Spleen (tissue), 11 donors: ENCODE data around the gene LRP1. TPM values are rescaled to one million over a fixed set of nuclear protein-coding genes. Genes with fewer than 3 reads are reported as not detected.

Experiments
- DNase-seq: peaks from one replicate; pipeline ENCODE4 v3.0.0-alpha.2; 2020
- H3K27ac ChIP-seq, 8 donors: fragments of 200-600 bp; sonication (generic) in 7 of 8; 1 replicate in 4 of 8; 2 replicates in 4 of 8; pipeline versions ENCODE4 v1.5.0 to v1.8.0; 2016 to 2021; ENCODE audit warnings: inconsistent platforms in 4 of 8, mild to moderate bottlenecking in 4 of 8, moderate library complexity in 1 of 8
- H3K27me3 ChIP-seq, 7 donors: fragments of 200-600 bp; sonication (generic) in 6 of 7; replicated peaks in 1 of 7; 1 replicate in 4 of 7; 2 replicates in 3 of 7; pipeline versions ENCODE4 v1.5.0 to v1.8.0; 2016 to 2021; ENCODE audit warnings: inconsistent platforms in 3 of 7, mild to moderate bottlenecking in 1 of 7
- H3K36me3 ChIP-seq, 6 donors: fragments of 200-600 bp; sonication (generic) in 5 of 6; 1 replicate in 4 of 6; 2 replicates in 2 of 6; pipeline versions ENCODE4 v1.5.0 to v1.8.0; 2016 to 2021; ENCODE audit warnings: inconsistent platforms in 2 of 6
- H3K4me1 ChIP-seq, 6 donors: fragments of 200-600 bp; sonication (generic) in 5 of 6; 1 replicate in 3 of 6; 2 replicates in 3 of 6; pipeline versions ENCODE4 v1.5.0 to v1.8.0; 2016 to 2021; ENCODE audit warnings: inconsistent platforms in 3 of 6
- H3K4me3 ChIP-seq, 8 donors: fragments of 200-600 bp; sonication (generic) in 7 of 8; 1 replicate in 4 of 8; 2 replicates in 4 of 8; pipeline versions ENCODE4 v1.5.0 to v1.8.0; 2016 to 2021; ENCODE audit warnings: inconsistent platforms in 4 of 8, mild to moderate bottlenecking in 4 of 8, moderate library complexity in 2 of 8
- H3K9me3 ChIP-seq, 8 donors: fragments of 200-600 bp; sonication (generic) in 7 of 8; 1 replicate in 4 of 8; 2 replicates in 4 of 8; pipeline versions ENCODE4 v1.5.0 to v1.8.0; 2016 to 2021; ENCODE audit warnings: inconsistent platforms in 4 of 8
- CTCF ChIP-seq, 11 experiments: fragments of 200-600 bp in 7 of 11; fragments of 450-650 bp in 4 of 11; sonication (generic) in 4 of 11; IDR thresholded peaks in 8 of 11; conservative IDR thresholded peaks in 3 of 11; 1 replicate in 7 of 11; 2 replicates in 4 of 11; pipeline versions ENCODE4 v1.4.0 to v1.8.0; 2016 to 2021; ENCODE audit warnings: antibody characterized with exemption in 11 of 11, inconsistent platforms in 4 of 11, mild to moderate bottlenecking in 1 of 11
- POLR2A ChIP-seq, 3 donors: fragments of 450-650 bp; IDR thresholded peaks; one replicate each; pipeline ENCODE4 v1.5.1; 2017; ENCODE audit warnings: antibody characterized with exemption in 3 of 3, mild to moderate bottlenecking in 1 of 3
- POLR2AphosphoS5 ChIP-seq, 3 donors: sonication (generic); formaldehyde crosslinking; IDR thresholded peaks; one replicate each; pipeline ENCODE4 v1.5.1; 2017; ENCODE audit warnings: antibody characterized with exemption in 3 of 3
- WGBS, 5 donors: extraction: QIAGEN DNeasy Blood & Tissue Kit in 3 of 5; methylation state at CpG; one replicate each; pipeline versions ENCODE4 v1.1.5 to v1.1.7; 2013 to 2018; 5-methylcytosine and 5-hydroxymethylcytosine counted together
- intact Hi-C: fragments of 100-400 bp; cut with DNase I; formaldehyde crosslinking; loops from one replicate; pipeline ENCODE4 v1.15.0; 2023; ENCODE audit warnings: low total_unique reads
- polyA plus RNA-seq, 3 donors: library from polyadenylated mRNA; stranded (reverse); fragments of 200-250 nt; gene quantifications; one replicate each; pipeline ENCODE4 v1.2.1, GENCODE V29; 2013
- total RNA-seq, 7 donors: library from RNA; depleted of rRNA in 3 of 7; stranded (reverse); fragments of >200 nt in 3 of 7; fragmentation: NEBNext Ultra II Directional in 4 of 7; extraction: Animal tissue kit (Norgen Biotek cat#: 25700) in 4 of 7; gene quantifications; one replicate each; pipeline versions ENCODE4 v1.1.0 to v1.2.1, GENCODE V29; 2016 to 2021
- donor health status: healthy with polysubstance abuse.
- donor health status: DM: no; HTN: no; CAD: no; lungs with moderate emphysema.
- donor health status: DM: no; HTN: no; CAD: no.
- donor health status: Bipolar disorder and iron deficiency.
- donor health status: healthy.
- donor health status: DM: no; HTN: no; CAD: no.
- donor health status: DM: yes; HTN: yes; CAD: no.

Gene LRP1
- total and polyA plus RNA-seq, 10 donors: 8.9 to 216 (median 159) TPM

DNA sequence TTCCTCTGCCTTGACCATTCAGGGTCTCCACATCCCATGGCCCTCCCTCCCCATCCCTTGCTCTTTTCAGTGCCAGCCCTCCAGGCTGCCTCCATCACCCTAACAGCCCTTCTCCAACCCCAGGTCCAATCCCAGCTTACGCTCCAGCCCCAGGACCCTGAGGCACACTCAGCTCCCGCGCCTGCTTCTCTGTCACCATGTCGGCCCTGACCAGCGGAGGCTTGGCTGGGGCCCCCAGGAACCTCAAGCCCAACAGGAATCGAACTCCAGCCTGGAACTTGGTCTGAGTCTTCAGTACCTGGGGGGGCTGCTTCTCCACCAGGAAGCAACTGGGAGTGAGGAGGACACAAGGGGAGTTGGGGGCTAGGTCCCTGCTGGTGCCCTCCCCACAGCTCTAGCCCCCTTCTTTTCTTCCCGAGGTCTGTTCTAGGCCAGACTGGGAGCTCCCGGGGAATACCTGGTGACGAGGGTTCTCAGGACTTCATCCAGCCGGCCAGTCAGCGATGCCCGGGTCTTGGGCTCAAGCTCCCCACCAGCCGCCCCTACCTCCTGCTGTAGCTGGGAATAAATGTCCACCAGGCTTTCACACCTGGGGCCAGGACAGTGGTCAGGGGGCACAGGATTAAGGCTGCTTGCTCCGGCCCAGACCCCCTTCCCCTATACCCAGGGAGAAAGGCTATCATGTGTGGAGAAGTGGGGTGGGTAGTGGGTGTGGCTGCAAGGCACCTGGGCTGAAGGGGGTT is 23.1 kb upstream of the LRP1 start:
- no peak for DNase-seq
- no peak overlapping the region for H3K27ac ChIP-seq
- H3K4me3 ChIP-seq: no peak overlapping the region
- intact Hi-C loops: no loop called here
- TF ChIP-seq POLR2A (IDR thresholded peaks at IDR 0.05): no peak
- peak in 1 of 3 donors; percentile 65 for TF ChIP-seq POLR2AphosphoS5 (IDR thresholded peaks at IDR 0.05)
- no peaks in the 10 kb centered on the region for H3K27me3 ChIP-seq
- peaks cover 0 to 94% (median 68%) of the 10 kb centered on the region in 6 donors for H3K36me3 ChIP-seq
- peaks cover 13 to 94% (median 34%) of the 10 kb centered on the region in 6 donors for H3K4me1 ChIP-seq
- 93 to 97% (median 96%) methylated on average over 12 to 14 of the region's 14 CpGs for WGBS, 5 donors
- no peaks in the 10 kb centered on the region for H3K9me3 ChIP-seq

GRCh38 chr12:57106021-57106708 is 22.1 kb upstream of the LRP1 start:
- Histone ChIP-seq H3K4me1 (peaks cover 13 to 93% (median 34%) of the 10 kb centered on the region in 6 donors), H3K27me3 (no peaks in the 10 kb centered on the region), H3K9me3 (no peaks in the 10 kb centered on the region), H3K36me3 (peaks cover 0 to 84% (median 64%) of the 10 kb centered on the region in 6 donors), H3K27ac (no peak overlapping the region), H3K4me3 (no peak overlapping the region)
- 85 to 92% (median 90%) methylated on average over 9 of the region's 9 CpGs for WGBS, 5 donors
- TF ChIP-seq POLR2AphosphoS5 (IDR thresholded peaks at IDR 0.05) (peak in 2 of 3 donors; percentile 27 to 51), CTCF (IDR thresholded peaks at IDR 0.05 in 8 of 11, conservative IDR thresholded peaks at IDR 0.05 in 3 of 11) (no peak)
- no peak for DNase-seq
- intact Hi-C loops: no loop called here

DNA sequence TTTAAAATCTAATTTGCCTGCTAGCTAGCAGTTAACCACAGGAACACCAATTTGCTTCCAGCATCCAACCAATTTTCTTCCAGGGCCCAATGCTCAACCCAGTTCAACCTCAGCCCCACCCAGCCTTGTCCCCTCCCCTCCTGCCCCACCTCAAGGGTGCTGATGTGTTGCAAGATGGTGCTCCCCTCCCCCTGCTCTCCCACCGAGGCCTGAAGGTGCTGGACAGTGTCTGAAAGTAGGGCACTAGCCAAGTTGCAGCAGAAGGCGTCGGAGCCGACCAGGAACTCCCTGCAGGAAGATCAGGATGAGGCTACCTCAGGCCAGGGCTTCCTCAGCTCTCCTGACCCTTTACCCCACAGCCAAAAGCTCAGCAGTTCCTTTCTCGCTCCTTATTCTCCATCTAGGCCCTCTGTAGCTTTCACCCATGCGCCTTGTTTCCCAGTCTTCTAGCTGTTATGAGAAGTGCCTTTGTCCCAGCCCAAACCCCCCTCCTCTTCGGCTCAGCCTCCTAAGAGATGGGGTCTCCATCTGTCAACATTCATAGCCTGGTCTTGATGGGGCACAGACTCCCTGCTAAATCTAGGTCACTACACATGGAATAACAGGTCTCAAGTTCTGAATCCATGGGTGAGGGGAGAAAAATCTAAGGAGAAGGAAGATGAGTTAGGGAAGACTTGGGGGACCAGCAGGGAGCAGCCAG is 20.7 kb upstream of the LRP1 start:
- H3K27ac ChIP-seq: peak overlapping the region in 2 of 8 donors; percentile 35 to 97
- no peak for DNase-seq
- H3K27me3 ChIP-seq: no peaks in the 10 kb centered on the region
- H3K4me1 ChIP-seq: peaks cover 16 to 92% (median 33%) of the 10 kb centered on the region in 6 donors
- H3K36me3 ChIP-seq: peaks cover 0 to 70% (median 55%) of the 10 kb centered on the region in 6 donors
- TF ChIP-seq CTCF (IDR thresholded peaks at IDR 0.05 in 8 of 11, conservative IDR thresholded peaks at IDR 0.05 in 3 of 11) (no peak), POLR2AphosphoS5 (IDR thresholded peaks at IDR 0.05) (peak in 1 of 3 donors; percentile 19), POLR2A (IDR thresholded peaks at IDR 0.05) (no peak)
- no peak overlapping the region for H3K4me3 ChIP-seq
- WGBS, 5 donors: 73 to 89% (median 84%) methylated on average over 7 of the region's 7 CpGs
- intact Hi-C loops: no loop called here
- no peaks in the 10 kb centered on the region for H3K9me3 ChIP-seq

GRCh38 chr12:57109207-57110103 is 18.8 kb upstream of the LRP1 start:
- TF ChIP-seq CTCF (IDR thresholded peaks at IDR 0.05 in 8 of 11, conservative IDR thresholded peaks at IDR 0.05 in 3 of 11) (no peak), POLR2AphosphoS5 (IDR thresholded peaks at IDR 0.05) (no peak), POLR2A (IDR thresholded peaks at IDR 0.05) (no peak)
- peaks cover 16 to 76% (median 33%) of the 10 kb centered on the region in 6 donors for H3K4me1 ChIP-seq
- no peaks in the 10 kb centered on the region for H3K9me3 ChIP-seq
- H3K27me3 ChIP-seq: no peaks in the 10 kb centered on the region
- WGBS, 5 donors: 49 to 62% (median 54%) methylated on average over 6 to 7 of the region's 7 CpGs
- intact Hi-C loops: no loop called here
- DNase-seq: no peak
- H3K4me3 ChIP-seq: peak overlapping the region; percentile 61 to 91 (median 83)
- peak overlapping the region; percentile 94 to 99 (median 98) for H3K27ac ChIP-seq
- H3K36me3 ChIP-seq: peaks cover 0 to 51% (median 43%) of the 10 kb centered on the region in 6 donors
